Esophagus muscularis mucosa (tissue), 4 donors: ENCODE measurements around the gene FHL1. TPM values are rescaled to one million over a fixed set of nuclear protein-coding genes. Genes with fewer than 3 reads are reported as not detected.
"Not testable (repeated sequence)": the region's sequence is repeated elsewhere in the genome, so short reads cannot be mapped to it uniquely, and the experiment has no call there.

Source experiments
- DNase-seq: peaks from one replicate; pipeline ENCODE4 v3.0.0-alpha.2; 2017; ENCODE audit errors: extremely low spot score
- H3K27ac ChIP-seq, 4 donors: fragments of 200-600 bp; sonication (generic); replicated peaks in 1 of 4; 1 replicate in 3 of 4; 2 replicates in 1 of 4; pipeline ENCODE4 v1.5.1; 2016 to 2019; ENCODE audit warnings: mild to moderate bottlenecking in 1 of 4
- H3K27me3 ChIP-seq, 4 donors: fragments of 200-600 bp; sonication (generic); one replicate each; pipeline versions ENCODE4 v1.5.1 to v1.6.0; 2016 to 2019
- H3K36me3 ChIP-seq, 4 donors: fragments of 200-600 bp; sonication (generic); one replicate each; pipeline ENCODE4 v1.5.1; 2016 to 2019
- H3K4me1 ChIP-seq, 4 donors: fragments of 200-600 bp; sonication (generic); one replicate each; pipeline ENCODE4 v1.5.1; 2016 to 2019
- H3K4me3 ChIP-seq, 4 donors: fragments of 200-600 bp; sonication (generic); 1 replicate in 2 of 4; 2 replicates in 2 of 4; pipeline ENCODE4 v1.5.1; 2016 to 2019; ENCODE audit warnings: mild to moderate bottlenecking in 4 of 4, moderate library complexity in 1 of 4
- H3K9me3 ChIP-seq, 4 donors: fragments of 200-600 bp; sonication (generic); 1 replicate in 3 of 4; 2 replicates in 1 of 4; pipeline ENCODE4 v1.5.1; 2016 to 2019
- EP300 ChIP-seq: sonication (generic); formaldehyde crosslinking; IDR thresholded peaks from one replicate; pipeline ENCODE4 v1.6.1; 2017; ENCODE audit warnings: antibody characterized with exemption
- POLR2A ChIP-seq: fragments of 450-650 bp; IDR thresholded peaks from one replicate; pipeline ENCODE4 v1.6.1; 2017; ENCODE audit warnings: antibody characterized with exemption, moderate library complexity, mild to moderate bottlenecking, low read depth
- POLR2AphosphoS5 ChIP-seq, 2 donors: sonication (generic); formaldehyde crosslinking; IDR thresholded peaks; one replicate each; pipeline ENCODE4 v1.6.1; 2017; ENCODE audit warnings: antibody characterized with exemption in 2 of 2
- WGBS: methylation state at CpG from one replicate; pipeline ENCODE4 v1.1.5; 2018; 5-methylcytosine and 5-hydroxymethylcytosine counted together
- intact Hi-C: fragments of 100-400 bp; cut with DNase I; formaldehyde crosslinking; loops from one replicate; pipeline ENCODE4 v1.15.1; 2023
- total RNA-seq, 4 donors: library from RNA; depleted of rRNA; stranded (reverse); fragments of >200 nt; gene quantifications; one replicate each; pipeline versions ENCODE4 v1.1.0 to v1.2.1, GENCODE V29; 2016
- TF ChIP-seq, protein P1 (sequence below), 3 experiments: fragments of 200-600 bp in 2 of 3; fragments of 450-650 bp in 1 of 3; sonication (generic) in 2 of 3; IDR thresholded peaks; one replicate each; pipeline ENCODE4 v1.5.1; 2017 to 2019; ENCODE audit warnings: antibody characterized with exemption in 3 of 3, mild to moderate bottlenecking in 2 of 3, moderate library complexity in 1 of 3

The FHL1 gene
- total RNA-seq, 4 donors from 2014 or later, result 2,189 to 3,092 (median 2,823) TPM

DNA sequence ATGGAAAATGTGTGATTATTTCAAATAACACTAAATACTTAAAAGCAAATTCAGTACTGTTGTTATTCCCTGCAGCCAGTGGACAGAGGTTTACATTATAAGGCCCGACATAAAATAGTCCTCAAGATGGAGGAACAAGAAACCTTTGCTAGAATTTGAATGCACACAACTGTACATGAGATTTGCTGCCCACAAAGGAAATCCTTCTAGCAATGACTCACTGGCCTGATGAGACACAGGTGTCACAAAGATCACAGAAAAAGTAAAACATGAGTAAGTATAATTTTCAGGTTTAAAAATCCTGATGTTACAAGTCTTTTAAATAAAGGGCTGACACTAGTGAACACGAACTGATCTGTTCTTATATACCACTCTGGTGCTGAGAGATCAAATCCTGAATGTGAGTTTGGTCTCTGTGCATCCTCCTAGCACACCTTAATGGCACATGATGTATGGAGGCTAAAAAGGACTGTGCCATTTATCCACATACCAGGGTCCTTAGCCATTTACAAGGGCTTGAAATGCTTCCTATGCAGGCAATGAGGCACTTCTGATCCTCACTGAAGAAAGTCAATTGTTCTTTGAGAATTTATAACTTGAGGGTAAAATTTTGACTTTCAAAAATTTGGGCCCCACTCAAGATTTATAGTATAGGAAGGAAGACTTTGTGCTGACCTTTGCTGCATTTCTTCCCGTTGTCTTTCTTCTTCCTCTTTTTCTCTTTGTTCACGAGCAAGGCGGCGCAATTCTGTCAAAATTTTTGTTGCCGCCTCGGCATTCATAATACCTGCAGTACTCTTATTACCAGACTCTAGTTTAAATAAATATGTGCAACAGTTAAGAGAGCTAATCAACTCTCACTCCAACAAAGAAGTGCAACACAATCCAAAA lies 80.9 kb downstream of the FHL1 start:
- Histone ChIP-seq H3K27ac (no peak overlapping the region), H3K27me3 (no peaks in the 10 kb centered on the region), H3K4me1 (no peaks in the 10 kb centered on the region), H3K36me3 (peaks cover 14 to 71% (median 54%) of the 10 kb centered on the region in 4 donors), H3K4me3 (no peak overlapping the region), H3K9me3 (no peaks in the 10 kb centered on the region)
- WGBS, result 77% methylated on average over 8 of the region's 8 CpGs
- intact Hi-C loops, result no loop called here
- TF ChIP-seq, protein P1, sequence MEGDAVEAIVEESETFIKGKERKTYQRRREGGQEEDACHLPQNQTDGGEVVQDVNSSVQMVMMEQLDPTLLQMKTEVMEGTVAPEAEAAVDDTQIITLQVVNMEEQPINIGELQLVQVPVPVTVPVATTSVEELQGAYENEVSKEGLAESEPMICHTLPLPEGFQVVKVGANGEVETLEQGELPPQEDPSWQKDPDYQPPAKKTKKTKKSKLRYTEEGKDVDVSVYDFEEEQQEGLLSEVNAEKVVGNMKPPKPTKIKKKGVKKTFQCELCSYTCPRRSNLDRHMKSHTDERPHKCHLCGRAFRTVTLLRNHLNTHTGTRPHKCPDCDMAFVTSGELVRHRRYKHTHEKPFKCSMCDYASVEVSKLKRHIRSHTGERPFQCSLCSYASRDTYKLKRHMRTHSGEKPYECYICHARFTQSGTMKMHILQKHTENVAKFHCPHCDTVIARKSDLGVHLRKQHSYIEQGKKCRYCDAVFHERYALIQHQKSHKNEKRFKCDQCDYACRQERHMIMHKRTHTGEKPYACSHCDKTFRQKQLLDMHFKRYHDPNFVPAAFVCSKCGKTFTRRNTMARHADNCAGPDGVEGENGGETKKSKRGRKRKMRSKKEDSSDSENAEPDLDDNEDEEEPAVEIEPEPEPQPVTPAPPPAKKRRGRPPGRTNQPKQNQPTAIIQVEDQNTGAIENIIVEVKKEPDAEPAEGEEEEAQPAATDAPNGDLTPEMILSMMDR (IDR thresholded peaks at IDR 0.05), result no peak
- TF ChIP-seq POLR2A, result no peak
- TF ChIP-seq EP300, result no peak
- TF ChIP-seq POLR2AphosphoS5 (IDR thresholded peaks at IDR 0.05), result no peak
- no peak for DNase-seq

DNA sequence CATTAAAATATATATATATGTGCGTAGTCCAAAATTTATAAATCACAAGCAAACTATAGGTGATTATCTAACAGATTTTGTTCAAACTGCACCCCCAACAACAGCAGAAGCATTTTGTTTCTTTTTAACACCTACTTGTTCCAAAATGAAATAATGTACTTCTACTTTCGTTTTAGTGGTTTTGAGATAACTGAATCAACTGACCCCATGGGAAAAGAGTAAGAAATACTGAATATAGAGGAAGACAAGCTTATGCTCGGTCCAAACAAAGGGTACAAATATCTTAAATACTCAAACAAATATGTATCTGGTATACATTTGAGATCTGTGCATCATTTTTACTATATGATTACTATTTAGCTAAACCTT lies 81.5 kb downstream of the FHL1 start:
- Histone ChIP-seq H3K4me3 (no peak overlapping the region), H3K27ac (no peak overlapping the region), H3K36me3 (peaks cover 14 to 66% (median 48%) of the 10 kb centered on the region in 4 donors), H3K27me3 (no peaks in the 10 kb centered on the region), H3K9me3 (no peaks in the 10 kb centered on the region), H3K4me1 (no peaks in the 10 kb centered on the region)
- TF ChIP-seq, protein P1 (IDR thresholded peaks at IDR 0.05), result no peak
- no peak for TF ChIP-seq EP300
- no peak for DNase-seq
- 69% methylated on average over 3 of the region's 3 CpGs for WGBS
- intact Hi-C loops, result no loop called here

DNA sequence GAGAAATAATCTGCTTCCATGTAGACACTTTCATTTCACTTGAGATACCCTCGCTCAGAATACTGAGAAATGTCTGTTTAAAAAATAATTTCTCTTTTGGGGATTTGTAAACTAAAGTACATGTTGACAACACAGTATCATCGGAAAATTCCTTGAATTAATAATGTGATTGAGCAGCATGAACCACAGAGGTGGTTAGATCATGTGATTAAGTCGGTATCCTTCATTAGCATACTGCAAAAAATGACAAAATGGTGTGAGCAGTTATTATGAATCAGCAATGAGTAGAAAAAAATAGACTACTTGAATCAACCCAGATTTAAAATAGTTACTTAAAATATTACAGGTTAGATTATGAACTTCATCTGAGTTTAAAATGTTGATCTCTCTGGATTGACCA lies 89.7 kb downstream of the FHL1 start:
- Histone ChIP-seq H3K9me3 (no peaks in the 10 kb centered on the region), H3K4me3 (no peak overlapping the region), H3K27ac (no peak overlapping the region), H3K36me3 (peaks cover under 1 to 56% (median 27%) of the 10 kb centered on the region in 4 donors), H3K27me3 (no peaks in the 10 kb centered on the region), H3K4me1 (no peaks in the 10 kb centered on the region)
- no peak for TF ChIP-seq EP300
- TF ChIP-seq POLR2AphosphoS5 (IDR thresholded peaks at IDR 0.05), result no peak
- no peak for TF ChIP-seq POLR2A
- TF ChIP-seq, protein P1 (IDR thresholded peaks at IDR 0.05), result no peak
- WGBS, result 72% methylated on average over 3 of the region's 3 CpGs
- intact Hi-C loops, result no loop called here
- DNase-seq, result no peak

DNA sequence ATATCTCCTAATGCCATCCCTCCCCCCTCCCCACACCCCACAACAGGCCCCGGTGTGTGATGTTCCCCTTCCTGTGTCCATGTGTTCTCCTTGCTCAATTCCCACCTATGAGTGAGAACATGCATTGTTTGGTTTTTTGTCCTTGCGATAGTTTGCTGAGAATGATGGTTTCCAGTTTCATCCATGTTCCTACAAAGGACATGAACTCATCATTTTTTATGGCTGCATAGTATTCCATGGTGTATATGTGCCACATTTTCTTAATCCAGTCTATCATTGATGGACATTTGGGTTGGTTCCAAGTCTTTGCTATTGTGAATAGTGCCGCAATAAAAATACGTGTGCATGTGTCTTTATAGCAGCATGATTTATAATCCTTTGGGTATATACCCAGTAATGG lies 90.5 kb downstream of the FHL1 start:
- H3K36me3 ChIP-seq, result peaks cover 0 to 61% (median 30%) of the 10 kb centered on the region in 4 donors
- H3K9me3 ChIP-seq, DNase-seq, H3K27ac ChIP-seq, H3K4me1 ChIP-seq, H3K4me3 ChIP-seq, H3K27me3 ChIP-seq, intact Hi-C loops: not testable (repeated sequence)
- WGBS, result 100% methylated on average over 4 of the region's 4 CpGs

DNA sequence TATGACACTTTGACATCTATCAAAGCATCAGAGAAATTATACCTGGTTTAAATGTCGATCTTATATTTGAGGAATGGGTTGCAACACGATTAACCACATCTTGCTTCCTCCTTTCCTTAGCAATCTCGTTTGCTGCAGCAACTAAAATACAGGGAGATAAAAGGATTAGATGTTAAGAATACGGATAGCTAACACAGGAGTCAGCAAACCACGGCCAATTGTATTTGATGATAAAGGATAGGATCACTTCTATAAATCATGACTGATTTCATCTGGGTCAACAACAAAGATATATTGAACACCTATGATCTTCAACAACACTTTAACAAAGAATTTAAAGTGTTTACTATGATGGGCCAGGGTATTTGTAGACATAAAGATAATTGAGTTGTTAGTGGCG lies 98.9 kb downstream of the FHL1 start:
- no peak for DNase-seq
- TF ChIP-seq, protein P1 (IDR thresholded peaks at IDR 0.05), result no peak
- no peak for TF ChIP-seq POLR2A
- TF ChIP-seq EP300, result no peak
- TF ChIP-seq POLR2AphosphoS5 (IDR thresholded peaks at IDR 0.05), result no peak
- Histone ChIP-seq H3K9me3 (no peaks in the 10 kb centered on the region), H3K27me3 (peaks cover 0 to 4% (median 0%) of the 10 kb centered on the region in 4 donors), H3K36me3 (peaks cover 3 to 43% (median 25%) of the 10 kb centered on the region in 4 donors), H3K4me3 (no peak overlapping the region), H3K27ac (no peak overlapping the region), H3K4me1 (peaks cover 0 to 9% (median 0%) of the 10 kb centered on the region in 4 donors)
- 69% methylated on average over 6 of the region's 6 CpGs for WGBS
- intact Hi-C loops, result no loop called here
